Urothelium cell line (cell line): Measurements from ENCODE around the gene FBXO4.

Source experiments
- DNase-seq: peaks from one replicate; pipeline ENCODE4 v3.0.0; 2011; ENCODE audit warnings: low spot score, mixed read lengths
- FAIRE-seq: peaks from 2 replicates; lab custom pipeline; 2011; peaks lifted over from hg19 to GRCh38; lab: Jason Lieb, UNC

Gene FBXO4

GRCh38 chr5:41924872-41925554 lies at the start of gene FBXO4:
TSS of gene FBXO4 (plus strand) at chr5:41925281. CDS start at chr5:41925310, 29 bp downstream.
- DNase-seq (peak; percentile 91), FAIRE-seq (peak; percentile 93)

GRCh38 chr5:41876678-41877077 lies 48.4 kb upstream of the FBXO4 start:
- DNase-seq (no peak), FAIRE-seq (no peak)

- no peak for DNase-seq
- FAIRE-seq = no peak
Observed at GRCh38 chr5:41877408-41877807, 47.7 kb upstream of the FBXO4 start.

- DNase-seq = no peak
- no peak for FAIRE-seq
Observed at GRCh38 chr5:41878173-41878572, 46.9 kb upstream of the FBXO4 start.

- FAIRE-seq = no peak
- no peak for DNase-seq
Observed at GRCh38 chr5:41878643-41879478, 46.2 kb upstream of the FBXO4 start.

GRCh38 chr5:41882765-41883164 lies 42.3 kb upstream of the FBXO4 start:
- no peak for FAIRE-seq
- DNase-seq = no peak

GRCh38 chr5:41883243-41883642 lies 41.8 kb upstream of the FBXO4 start:
- DNase-seq = no peak
- FAIRE-seq = no peak

- DNase-seq (no peak), FAIRE-seq (no peak)
Observed at GRCh38 chr5:41883936-41884335, 41.1 kb upstream of the FBXO4 start.

- no peak for DNase-seq
- no peak for FAIRE-seq
Observed at GRCh38 chr5:41885286-41885685, 39.8 kb upstream of the FBXO4 start.

GRCh38 chr5:41891066-41891707 lies 33.9 kb upstream of the FBXO4 start:
- DNase-seq = no peak
- FAIRE-seq = no peak

GRCh38 chr5:41892031-41892430 lies 33.0 kb upstream of the FBXO4 start:
- no peak for FAIRE-seq
- no peak for DNase-seq

GRCh38 chr5:41893074-41893851 lies 31.8 kb upstream of the FBXO4 start:
- FAIRE-seq (no peak), DNase-seq (no peak)

- DNase-seq (no peak), FAIRE-seq (no peak)
Observed at GRCh38 chr5:41896230-41896629, 28.9 kb upstream of the FBXO4 start.

- DNase-seq (no peak), FAIRE-seq (peak; percentile 27)
Observed at GRCh38 chr5:41903382-41903891, 21.6 kb upstream of the FBXO4 start.

- peak; percentile 98 for FAIRE-seq
- DNase-seq = peak; percentile 99
Observed at GRCh38 chr5:41903892-41904799, 20.9 kb upstream of the FBXO4 start, which contains the start of gene RIMOC1. TSS of gene RIMOC1 (plus strand) at chr5:41904344. CDS start at chr5:41904368, 24 bp downstream.

- FAIRE-seq = no peak
- no peak for DNase-seq
Observed at GRCh38 chr5:41906151-41906550, 18.9 kb upstream of the FBXO4 start.

GRCh38 chr5:41908374-41909079 lies 16.6 kb upstream of the FBXO4 start:
- FAIRE-seq (no peak), DNase-seq (no peak)

- FAIRE-seq (no peak), DNase-seq (no peak)
Observed at GRCh38 chr5:41918105-41918504, 7.0 kb upstream of the FBXO4 start.

- FAIRE-seq = no peak
- no peak for DNase-seq
Observed at GRCh38 chr5:41921166-41921565, 3.9 kb upstream of the FBXO4 start.
